Epidermal melanocyte (primary cell): Measurements from ENCODE around the gene PELI3.
"Not testable (repeated sequence)": the region's sequence is repeated elsewhere in the genome, so short reads cannot be mapped to it uniquely, and the experiment has no call there.

Experiments
- DNase-seq: peaks from one replicate; pipeline ENCODE4 v3.0.0; 2011; ENCODE audit warnings: low spot score; ENCODE audit not compliant: insufficient read length

The PELI3 gene

DNA sequence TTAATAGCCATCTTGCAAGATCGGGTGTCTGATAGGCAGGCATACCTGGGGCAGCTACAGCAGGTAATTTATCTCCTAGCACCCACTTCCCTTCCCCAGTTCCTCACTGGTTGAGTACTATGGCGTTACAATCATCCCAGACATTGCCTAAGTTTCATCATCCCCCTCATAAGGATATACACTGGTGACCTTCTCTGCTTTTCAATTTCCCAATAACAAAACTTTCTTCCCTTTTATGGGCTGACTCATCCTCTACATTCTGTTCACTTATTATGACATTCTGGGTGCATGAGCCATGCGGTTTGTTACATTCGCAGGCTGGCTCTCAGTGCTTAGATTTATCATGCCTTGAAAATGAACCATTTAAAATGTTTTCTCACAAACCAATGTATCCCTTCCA is 23.1 kb upstream of the PELI3 start:
- no peak for DNase-seq

DNA sequence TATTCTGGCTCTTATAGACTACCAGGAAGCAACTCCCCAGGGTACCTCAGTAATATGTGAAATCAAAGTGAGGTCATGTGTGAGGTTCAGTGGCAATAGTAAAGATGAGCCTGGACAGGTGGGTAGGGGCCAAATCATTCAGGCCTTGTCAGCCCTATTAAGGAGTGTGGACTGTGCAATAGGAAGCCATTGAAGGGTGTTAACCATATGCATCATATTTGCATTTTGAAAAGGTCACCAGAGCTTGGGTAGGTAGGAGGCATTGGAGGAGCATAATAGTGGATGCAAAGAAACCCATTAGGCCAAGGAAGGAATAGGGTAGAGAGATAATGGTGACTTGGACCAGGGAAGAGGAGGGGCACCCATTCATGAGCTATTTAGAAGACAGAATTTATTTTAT is 19.7 kb upstream of the PELI3 start:
- DNase-seq: no peak

DNA sequence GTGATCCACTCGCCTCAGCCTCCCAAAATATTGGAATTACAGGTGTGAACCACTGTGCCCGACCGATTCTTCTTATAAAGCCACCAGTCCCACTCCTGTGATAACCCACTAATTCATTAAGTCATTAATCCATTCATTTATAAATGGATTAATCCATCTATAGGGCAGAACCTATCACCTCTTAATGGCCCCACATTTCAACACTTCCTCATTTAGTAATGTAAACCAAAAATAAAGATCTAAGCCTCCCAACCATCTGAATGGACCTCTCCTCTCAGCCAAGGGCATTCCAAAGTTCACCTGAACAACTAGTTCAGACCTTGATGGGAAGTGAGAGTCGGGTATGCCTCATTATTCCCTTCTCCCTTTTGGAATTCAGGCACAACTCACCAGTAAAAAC is 18.2 kb upstream of the PELI3 start:
- DNase-seq: no peak

DNA sequence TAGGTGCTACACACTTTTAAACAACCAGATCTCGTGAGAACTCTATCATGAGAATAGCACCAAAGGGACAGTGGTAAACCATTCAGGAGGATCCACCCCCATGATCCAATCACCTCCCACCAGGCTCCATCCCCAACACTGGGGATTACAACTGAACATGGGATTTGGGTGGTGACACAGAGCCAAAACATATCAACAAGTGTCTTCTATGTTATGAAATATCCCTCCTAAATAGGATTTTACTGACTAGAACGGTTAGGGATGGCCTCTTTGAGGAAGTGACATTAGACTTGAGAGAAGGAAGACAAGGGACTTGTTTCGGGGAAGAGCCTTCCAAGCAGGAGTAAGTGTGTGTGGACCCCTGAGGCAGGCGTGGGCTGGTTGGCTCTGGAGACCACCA is 16.1 kb upstream of the PELI3 start:
- DNase-seq: no peak

DNA sequence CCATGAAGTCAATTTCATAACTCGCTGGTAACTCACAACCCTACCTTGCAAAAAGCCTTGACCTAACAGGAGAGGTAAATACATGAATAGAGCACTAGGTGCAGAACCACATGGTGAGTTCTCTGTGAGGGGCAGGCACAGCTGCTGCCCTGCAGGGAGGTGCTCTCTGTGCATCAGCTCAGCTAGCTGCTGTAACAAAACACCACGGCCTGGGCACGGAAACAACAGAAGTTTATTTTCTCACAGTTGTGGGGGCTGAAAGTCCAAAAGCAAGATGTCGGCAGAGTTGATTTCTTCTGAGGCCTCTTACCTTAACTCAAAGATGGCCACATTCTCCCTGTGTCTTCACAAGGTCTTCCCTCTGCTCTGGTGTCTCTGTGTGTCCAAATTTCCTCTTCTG is 15.0 kb upstream of the PELI3 start:
- no peak for DNase-seq

DNA sequence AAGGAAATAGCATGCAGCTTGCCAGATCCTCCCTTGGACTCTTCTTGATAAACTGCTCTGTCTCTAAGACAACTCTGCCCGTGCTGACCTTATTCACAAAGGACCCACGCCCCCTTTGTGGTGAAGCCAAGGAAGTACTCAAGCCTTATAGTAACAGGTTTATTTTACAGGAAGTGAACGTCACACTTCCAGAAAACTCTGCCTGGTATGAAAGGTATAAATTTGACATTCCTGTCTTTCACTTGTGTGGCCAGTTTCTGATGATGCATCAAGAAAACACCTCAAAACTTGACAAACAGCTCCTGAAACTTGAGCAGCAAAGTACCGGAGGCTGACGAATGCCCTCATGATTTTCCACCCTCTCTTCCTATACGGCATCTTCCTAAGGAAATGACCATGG is 12.5 kb upstream of the PELI3 start:
- no peak for DNase-seq

DNA sequence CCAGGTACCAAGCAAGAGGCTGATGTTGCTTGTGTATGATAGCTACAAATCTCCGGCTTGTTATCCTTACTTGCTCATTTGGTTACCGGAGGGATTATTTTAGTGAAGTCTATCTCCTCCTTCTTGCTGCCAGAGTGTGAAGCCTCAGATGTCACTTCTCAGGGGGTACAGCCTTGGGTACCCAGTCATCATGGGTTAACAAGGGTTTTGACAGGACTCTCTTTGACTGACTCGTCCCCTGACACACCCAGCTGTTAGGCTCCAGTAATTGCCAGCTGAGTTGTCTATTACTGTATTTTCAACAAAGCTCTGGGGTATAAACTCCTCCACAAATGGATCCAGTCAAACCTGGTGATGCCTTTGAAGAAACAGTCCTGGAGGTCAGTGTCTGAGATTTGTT is 11.9 kb upstream of the PELI3 start:
- DNase-seq: no peak

DNA sequence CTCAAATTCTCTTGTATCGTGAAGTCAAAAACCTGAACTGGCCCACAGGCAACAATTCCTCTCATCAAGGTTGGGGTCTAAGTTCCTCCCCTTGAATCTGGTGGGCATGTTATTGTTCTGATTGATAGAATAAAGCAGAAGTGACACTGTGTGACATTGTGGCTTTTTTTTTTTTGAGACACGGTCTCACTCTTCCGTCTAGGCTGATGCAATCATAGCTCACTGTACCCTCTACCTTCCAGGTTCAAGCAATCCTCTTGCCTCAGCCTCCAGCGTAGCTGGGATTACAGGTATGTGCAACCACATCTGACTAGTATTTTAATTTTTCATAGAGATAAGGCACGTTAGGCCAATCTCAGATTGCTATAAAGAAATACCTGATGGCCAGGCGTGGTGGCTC is 8.9 kb upstream of the PELI3 start:
- DNase-seq: no peak

DNA sequence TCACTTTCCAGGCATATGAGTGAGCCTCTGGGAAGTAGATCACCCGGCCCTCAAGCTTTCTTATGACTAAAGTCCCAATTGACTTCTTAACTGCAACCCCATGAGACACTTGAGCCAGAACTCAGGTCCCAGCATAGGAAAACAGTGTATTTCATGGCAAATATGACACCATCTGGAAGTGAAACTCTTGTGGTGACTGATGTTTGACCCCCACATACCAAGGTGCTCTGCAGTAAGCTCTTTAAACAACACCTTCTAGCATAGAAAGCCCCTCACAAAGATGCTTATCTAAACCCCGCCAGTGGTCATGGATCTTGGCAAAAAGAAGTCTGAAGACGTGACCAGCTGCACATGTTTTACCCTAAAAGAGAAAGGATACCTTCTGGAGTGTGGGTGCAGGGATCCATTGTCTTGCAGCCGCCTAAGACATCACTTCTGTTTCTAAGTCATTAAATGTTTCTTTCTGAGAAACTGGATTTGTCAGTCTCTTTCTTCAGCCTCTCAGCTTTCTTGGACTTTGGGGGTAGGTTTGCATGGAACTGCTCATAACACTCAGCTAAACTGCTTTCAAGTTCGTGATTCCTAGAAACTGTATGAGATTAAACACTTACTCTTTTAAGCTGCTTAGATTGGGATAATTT is 7.4 kb upstream of the PELI3 start:
- DNase-seq: no peak

DNA sequence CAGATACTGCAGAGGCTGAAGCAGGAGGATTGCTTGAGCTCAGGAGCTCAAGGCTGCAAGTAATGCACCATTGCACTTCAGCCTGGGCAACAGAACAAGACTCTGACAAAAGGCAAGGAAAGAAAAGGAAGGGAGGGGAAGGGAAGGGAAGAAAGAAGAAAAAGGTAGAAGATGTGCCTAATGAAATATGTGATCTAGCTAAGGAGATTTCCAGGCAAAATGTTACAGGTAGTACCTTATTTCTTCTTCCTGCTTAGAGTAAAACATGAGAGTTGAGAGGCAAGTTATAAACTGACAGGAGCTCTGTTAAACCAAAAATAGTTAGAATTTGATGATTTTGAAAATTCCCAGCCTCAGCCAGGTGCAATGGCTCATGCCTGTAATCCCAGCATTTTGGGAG is 4.7 kb upstream of the PELI3 start:
- no peak for DNase-seq

DNA sequence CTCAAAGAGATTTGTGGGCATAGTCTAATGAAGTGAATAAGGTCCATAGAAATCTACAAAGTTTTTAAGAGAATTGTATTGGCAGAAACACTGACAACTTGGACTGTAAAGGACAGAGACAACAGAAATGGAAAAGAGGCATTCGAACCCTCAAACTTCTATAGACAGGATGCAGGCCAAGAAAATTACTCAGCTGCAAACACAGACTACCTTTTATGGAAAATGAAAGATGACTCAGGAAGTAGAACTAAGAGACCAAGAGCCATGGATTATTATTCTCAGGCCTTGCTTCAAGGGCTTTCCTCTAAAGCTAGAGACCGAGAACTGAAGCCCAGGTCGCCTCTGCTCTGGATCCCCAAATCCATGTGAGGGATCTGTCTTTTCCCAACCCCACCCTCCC is 3.8 kb upstream of the PELI3 start:
- DNase-seq: no peak

DNA sequence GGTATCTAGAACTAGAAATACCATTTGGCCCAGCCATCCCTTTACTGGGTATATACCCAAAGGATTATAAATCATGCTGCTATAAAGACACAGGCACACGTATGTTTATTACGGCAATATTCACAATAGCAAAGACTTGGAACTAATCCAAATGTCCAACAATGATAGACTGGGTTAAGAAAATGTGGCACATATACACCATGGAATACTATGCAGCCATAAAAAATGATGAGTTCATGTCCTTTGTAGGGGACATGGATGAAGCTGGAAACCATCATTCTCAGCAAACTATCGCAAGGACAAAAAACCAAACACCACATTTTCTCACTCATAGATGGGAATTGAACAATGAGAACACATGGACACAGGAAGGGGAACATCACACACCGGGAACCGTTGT is 2.6 kb upstream of the PELI3 start:
- not testable (repeated sequence) for DNase-seq

DNA sequence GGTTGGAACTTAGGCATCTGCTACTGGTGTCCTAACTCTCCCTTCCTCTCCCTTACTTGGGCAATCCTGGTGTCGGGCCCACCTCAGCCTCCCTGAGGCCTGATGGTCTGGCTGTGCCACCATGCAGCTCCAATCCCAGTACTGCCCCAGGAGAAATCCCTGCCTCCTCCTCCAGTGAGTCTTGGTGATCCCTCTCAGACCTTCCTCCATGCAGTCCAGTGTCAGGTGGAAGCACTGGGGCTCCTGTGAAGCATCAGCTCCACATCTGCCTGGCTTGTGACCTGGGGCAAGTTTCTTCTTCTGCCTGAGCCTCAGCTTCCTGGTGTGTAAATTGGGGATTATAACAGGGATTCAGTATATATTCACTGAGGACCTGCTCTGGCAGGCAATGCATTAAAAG is 1.8 kb upstream of the PELI3 start:
- DNase-seq: no peak

DNA sequence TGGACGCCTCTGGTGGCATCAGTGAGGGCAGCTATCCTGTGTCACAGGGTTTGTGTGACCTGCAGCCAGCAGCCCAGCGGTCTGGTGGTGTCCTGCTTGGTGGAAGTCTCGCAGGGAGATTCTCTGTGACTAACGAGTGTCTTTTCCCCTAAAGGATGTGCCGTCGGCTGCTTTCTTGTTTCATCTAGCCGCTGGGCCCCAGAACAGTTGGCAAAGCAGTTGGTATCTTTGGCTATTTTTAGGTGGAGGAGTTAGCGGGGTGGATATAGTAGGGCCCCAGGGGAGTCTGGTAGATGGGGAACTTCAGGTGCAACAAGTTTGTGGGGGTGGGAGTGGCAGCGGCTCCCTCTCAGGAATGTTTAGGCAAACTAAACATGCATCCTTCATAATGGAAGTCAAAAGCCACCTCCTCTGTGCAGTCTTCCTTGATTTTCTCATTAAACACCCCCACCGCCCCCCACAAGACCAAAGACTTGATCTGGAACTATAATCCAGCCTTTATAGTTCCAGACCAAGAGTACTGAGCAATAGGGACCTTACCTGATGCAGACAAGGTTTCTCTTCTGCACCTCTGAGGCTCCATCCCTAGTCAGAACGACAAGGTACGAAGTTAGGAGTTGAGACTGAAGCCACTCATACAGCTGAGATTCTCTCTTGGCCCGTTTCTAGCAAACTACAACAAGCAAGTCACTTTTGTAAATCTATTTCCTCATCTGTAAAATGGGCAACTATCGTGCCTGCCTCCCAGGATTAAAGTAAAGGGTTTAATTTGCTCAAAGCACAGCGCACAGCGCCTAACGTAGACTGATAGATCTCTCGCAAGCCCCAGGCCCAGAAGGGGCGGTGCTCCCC is 1.1 kb upstream of the PELI3 start:
- DNase-seq: no peak

DNA sequence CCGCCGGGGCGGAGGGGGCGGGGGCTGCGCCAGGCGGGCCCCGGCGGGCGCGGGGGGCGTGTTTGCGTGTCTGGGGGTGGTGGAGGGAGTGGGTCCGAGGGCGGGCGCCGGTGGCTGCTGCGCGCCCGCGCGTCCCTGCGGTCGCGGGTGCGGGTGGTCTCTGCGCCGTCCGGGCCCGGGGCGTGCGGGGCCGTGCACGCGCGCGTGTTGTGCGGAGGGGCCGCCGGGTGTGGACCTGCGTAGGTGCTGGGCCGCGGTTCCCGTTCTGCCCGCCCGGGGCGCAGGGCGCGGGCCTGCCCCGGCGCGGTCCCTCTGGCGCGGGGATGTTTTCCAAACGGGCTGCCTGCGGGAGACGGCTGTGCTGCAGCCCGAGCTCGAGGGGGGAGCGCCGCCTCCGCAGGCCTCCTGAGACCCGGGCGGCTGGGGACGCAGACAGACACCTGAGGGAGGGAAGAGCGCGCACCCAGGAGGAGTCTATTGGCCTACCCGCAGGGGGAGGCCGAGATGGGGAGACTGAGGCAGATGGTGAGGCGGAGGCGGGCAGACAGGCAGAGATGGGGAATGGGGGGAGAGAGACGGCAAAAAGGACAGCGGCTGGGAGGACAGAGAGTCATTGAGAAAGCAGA is 442 bp downstream of the PELI3 start:
- DNase-seq: no peak

DNA sequence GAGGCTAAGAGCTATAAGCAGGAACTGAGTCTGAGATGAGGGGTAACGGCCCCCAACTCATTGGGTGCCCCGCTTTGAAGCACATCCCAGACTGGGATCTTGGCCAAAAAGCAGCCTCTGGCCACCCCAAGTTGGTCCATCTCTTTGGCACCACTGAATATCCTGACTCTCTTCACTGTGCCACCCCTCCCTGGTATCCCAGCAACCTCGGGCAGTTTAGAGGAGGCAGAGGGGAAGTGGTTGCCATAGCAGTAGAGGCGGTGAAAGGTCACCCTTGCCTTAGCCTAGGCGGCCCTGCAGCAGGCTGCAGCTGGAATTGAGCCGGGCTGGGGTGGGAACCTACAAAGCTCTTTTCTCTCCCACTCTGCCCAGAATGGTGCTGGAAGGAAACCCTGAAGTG is 1.1 kb downstream of the PELI3 start:
- no peak for DNase-seq

DNA sequence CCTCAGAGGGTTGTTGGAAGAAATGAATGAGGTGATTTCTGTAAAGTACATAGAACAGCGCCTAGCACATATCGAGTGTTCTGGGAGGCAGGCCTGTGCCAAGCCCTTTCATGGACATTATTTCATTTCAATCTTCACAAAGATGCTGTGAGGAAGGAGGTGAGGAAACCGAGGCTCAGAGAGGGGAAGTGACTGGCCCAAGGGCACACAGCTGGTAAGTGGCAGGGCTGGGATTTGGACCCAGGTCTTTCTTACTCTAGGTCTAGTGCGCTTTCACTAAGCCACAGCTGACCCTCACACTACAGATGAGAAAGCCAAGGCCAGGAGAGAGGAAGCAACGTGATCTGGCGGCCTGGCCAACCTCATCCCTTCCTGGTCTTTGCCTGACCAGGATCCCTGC is 2.0 kb downstream of the PELI3 start:
- DNase-seq: no peak

DNA sequence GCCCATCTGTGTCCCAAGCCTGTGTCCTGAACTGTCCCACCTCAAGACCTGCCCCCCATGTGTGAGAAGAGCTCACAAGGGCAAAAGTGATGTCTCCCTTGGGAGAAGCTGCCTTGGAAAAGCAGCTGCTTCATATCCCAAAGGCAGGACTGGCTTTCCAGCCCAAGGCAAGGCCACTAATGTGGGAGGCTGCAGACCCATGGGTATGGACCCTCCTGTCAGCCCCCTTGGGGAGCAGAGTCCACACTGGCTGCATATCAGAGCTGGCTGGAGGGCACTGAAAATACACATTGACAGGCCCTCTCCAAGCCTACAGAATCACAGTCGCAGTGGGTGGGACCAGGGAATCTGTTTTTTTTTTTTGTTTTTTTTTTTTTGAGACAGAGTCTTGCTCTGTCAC is 2.7 kb downstream of the PELI3 start:
- no peak for DNase-seq

DNA sequence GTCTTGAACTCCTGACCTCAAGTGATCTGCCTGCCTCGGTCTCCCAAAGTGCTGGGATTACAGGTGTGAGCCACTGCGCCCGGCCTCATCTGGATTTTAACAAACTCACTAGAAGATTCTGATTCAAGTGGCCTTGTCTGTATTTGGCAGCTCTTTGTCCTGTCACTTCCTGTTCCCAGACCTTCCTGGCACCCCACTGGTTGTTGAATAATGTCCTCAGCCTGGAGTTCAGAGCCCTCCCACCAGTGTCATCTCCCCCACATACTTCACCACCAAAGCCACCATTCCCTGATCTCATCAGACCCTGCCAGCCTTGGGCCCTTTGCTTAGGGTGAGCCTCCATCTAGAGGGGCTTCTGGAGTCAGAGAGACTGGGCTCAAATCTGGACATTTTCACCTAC is 3.3 kb downstream of the PELI3 start:
- DNase-seq: no peak

DNA sequence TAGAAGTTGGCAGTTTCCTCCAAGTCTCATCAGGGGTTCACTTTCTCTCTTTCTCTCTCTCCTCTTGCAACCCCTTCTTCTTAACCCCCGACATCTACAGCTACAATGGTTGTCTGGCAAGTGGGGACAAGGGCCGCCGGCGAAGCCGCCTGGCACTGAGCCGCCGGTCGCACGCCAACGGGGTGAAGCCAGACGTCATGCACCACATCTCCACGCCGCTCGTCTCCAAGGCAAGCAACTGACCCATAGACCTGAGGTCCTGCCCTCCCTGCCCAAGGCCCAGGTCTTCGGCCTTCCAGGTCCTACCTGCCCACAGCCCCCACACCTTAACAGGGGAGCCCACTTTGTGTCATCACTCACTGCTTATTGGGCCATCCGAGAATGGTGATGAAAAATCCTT is 4.4 kb downstream of the PELI3 start:
- DNase-seq: no peak

DNA sequence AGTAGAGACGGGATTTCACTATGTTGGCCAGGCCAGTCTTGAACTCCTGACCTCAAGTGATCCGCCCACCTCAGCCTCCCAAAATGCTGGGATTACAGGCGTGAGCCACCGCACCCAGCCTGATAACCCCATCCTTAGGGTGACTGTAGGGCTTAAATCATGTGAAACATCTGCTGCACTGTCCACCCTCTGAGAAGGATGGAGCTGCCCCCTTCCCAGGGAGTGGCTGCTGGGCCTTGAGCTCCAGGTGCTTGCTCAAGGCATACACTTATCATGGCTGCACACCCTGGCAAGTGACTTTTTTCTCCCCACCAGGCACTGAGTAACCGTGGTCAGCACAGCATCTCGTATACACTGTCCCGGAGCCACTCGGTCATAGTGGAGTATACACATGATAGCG is 5.3 kb downstream of the PELI3 start:
- no peak for DNase-seq

DNA sequence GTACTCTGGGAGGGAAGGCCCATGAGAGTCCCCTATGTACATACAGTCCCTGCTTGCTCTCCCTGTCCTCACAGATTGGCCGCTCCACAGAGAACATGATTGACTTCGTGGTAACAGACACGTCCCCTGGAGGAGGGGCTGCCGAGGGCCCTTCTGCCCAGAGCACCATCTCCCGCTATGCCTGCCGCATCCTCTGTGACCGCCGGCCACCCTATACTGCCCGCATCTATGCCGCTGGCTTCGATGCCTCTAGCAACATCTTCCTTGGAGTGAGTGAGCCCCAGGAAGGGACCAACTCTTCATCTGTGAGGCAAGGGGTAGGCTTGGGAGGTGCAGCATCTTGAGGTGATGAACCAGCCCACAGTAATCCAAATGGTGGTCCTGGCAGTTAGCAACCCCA is 6.5 kb downstream of the PELI3 start:
- DNase-seq: no peak
